GM12864 (cell line): Measurements from ENCODE around the gene ALKBH8.

Experiments
- DNase-seq: peaks from one replicate; pipeline ENCODE4 v3.0.0-alpha.2; 2011; ENCODE audit warnings: low read depth
- H3K4me3 ChIP-seq: 2 replicates; pipeline ENCODE4 v1.5.1; 2011; ENCODE audit warnings: mild to moderate bottlenecking, low read depth, low read length, control low read depth
- TF ChIP-seq, protein P1 (sequence below): IDR thresholded peaks from 2 replicates; pipeline ENCODE4 v1.5.1; 2011; ENCODE audit warnings: low read depth, mild to moderate bottlenecking, moderate library complexity, low read length, control low read depth, inconsistent platforms; ENCODE audit errors: missing control alignments

ALKBH8 gene

DNA sequence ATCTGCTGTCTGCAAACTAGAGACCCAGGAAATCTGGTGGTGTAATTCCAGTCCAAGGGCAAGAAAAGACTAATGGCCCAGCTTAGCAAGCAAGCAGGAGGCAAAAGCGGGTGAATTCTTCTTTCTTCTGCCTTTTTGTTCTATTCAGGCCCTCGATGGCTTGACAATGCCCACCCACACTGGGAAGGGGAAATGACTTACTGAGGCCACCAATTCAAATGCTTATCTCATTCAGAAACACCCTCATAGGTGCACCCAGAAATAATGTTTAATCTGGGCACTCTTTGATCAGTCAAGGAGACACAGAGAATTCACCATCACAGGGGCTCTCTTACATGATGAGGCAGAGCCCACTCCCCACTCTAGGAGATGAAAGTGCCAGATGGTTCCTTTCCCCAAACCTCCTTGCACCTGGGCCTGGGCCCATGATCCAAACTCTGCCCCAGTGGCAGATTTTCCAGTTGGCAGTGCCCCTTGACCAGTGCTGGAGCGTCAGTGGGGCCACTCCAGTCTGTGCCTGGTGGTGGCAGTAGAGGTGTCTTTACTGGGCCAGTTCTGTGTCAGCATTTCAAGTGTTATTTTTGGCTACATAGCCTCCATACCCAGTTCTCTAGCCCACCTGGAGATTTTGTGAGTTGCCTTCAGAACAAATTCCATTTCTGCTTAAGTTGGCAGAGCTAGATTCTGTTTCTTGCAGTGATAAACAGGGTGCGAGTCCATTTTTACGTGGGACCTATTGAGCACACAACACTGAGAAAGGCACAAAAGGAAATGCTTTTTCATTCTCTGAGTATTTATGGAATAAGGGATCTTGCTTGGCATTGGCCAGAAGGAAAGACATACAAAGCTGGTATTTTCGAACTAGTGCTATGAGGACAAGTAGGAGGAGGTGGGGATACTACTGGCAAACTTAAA is 32.9 kb upstream of the ALKBH8 start:
- TF ChIP-seq, protein P1, sequence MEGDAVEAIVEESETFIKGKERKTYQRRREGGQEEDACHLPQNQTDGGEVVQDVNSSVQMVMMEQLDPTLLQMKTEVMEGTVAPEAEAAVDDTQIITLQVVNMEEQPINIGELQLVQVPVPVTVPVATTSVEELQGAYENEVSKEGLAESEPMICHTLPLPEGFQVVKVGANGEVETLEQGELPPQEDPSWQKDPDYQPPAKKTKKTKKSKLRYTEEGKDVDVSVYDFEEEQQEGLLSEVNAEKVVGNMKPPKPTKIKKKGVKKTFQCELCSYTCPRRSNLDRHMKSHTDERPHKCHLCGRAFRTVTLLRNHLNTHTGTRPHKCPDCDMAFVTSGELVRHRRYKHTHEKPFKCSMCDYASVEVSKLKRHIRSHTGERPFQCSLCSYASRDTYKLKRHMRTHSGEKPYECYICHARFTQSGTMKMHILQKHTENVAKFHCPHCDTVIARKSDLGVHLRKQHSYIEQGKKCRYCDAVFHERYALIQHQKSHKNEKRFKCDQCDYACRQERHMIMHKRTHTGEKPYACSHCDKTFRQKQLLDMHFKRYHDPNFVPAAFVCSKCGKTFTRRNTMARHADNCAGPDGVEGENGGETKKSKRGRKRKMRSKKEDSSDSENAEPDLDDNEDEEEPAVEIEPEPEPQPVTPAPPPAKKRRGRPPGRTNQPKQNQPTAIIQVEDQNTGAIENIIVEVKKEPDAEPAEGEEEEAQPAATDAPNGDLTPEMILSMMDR, result peak; percentile 74
- no peak for DNase-seq
- no peak overlapping the region for H3K4me3 ChIP-seq

DNA sequence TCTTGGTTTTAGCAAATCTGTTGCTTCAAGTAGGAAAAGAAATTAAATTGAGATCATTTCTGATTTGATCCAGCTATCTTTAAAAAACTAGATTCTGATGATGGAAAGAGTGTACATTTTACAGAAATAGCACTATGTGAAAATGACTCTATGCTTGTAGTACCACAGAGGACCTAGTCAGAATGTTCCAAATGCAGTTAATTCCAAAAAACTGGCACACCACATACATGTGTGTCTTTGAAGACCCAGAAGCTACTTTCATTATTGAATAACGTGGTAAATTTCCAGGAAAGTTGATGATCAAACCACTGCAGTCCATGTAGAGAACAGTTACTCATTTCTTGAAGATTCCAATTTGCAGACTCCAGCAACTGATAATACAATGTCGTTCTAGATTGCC is 29.2 kb upstream of the ALKBH8 start:
- H3K4me3 ChIP-seq, result no peak overlapping the region
- DNase-seq, result no peak
- TF ChIP-seq, protein P1, result no peak

DNA sequence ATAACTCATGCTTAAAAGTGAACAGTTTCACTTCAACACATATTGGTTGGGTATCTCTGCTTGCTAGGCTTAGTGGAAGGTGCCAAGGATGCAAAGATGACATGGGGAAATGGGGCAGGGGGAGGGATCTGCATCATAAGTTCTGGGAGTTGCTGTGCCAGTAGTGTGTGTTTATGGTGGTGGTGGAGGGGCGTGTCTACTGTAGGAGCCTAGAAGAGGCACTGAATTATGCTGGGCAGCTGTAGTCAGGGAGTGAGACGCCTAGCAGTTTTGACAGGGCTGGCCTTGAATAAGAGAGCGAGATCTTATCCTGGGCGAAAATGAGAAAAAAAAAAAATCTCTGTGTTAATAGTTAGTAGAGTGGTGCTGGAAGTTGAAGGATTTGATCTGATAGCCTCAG is 28.4 kb upstream of the ALKBH8 start:
- H3K4me3 ChIP-seq, result no peak overlapping the region
- TF ChIP-seq, protein P1, result no peak
- DNase-seq, result no peak

DNA sequence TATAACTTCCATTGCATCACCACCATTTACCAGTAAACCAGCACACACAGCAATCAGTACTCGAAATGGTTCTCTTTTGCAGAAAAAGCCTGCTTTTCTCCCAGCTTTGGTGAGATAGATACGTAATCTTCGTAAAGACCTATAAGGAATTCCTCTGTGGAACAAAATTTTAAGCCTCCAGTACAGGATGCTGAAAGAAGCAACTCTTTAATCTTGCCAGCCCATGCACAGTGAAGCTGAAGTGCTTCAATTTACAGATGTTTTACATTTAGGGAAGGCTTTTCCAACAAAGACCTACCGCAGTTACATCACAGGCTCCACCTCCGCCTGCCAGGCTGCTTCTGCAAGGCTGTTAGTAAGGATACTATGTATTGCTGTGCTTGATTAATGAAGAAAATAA is 27.3 kb upstream of the ALKBH8 start:
- TF ChIP-seq, protein P1, result no peak
- DNase-seq, result no peak
- H3K4me3 ChIP-seq, result no peak overlapping the region

DNA sequence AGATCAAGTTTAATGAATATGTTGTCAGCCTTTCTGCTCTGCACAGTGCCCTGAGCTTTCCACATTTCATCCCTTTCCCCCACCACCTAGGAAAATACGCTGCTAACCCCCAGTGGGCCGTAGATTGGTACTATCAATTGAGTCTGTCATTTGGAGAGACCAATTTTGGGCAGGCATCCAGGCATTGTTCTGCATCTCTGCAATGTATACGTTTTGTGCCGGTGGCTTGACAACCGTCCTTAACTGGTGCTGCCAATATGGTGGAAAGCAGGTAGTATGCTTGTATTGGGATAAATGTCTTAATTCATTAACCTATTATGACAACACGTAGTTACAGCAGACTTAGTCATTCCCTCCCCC is 26.7 kb upstream of the ALKBH8 start:
- no peak overlapping the region for H3K4me3 ChIP-seq
- TF ChIP-seq, protein P1, result no peak
- DNase-seq, result no peak

DNA sequence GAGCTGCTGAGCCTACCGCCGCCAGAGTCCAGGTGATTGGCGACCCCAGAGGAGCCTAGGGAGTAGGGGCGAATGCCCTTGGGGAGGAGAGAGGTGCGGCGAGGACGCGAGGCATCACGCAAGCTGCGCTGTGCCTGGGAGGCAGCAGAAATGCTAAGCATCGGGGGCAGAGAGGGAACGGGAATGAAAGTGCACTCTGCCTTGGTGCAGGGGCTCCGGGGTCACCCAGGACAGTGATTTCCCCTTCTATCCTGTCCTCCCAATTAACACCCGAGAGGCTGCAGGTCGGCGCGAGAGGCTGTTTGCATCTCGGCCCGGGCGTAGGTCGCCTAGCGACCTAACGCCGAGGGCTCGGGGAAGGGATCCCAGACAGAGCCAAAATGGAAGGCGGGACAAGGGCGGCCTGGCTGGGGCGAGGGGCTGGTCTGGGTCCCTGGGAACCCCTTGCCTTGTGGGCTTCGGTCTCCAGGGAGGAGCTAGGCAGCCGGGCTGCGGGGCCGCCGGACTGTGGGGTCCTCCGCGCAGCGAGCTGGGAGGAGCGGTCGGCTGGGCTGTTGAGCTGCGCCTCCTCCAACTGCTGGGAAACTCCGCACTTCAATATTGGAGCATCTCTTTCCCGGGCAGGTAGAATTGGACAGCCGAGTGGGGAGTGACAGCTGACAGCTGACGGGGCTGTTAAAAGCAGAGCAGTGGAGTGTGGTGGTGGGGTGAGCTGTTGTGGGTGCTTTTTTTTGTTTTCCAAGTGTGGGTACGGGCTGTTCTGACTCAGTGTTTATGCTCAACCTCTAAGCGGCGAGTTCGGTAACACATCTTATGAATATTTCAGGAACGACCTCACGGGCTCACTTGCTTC is 26.1 kb upstream of the ALKBH8 start:
- TF ChIP-seq, protein P1, result no peak
- peak overlapping the region; percentile 39 for H3K4me3 ChIP-seq
- DNase-seq, result no peak
